Measurements from ENCODE around the gene GAMT. TPM values are rescaled to one million over a fixed set of nuclear protein-coding genes. Genes with fewer than 3 reads are reported as not detected.
A peak's percentile ranks its signal among the peaks of the same experiment; 100 is the strongest.

The GAMT gene
- total and polyA plus RNA-seq, 2 of the 13 experiments (the other 11 are each of a cell fraction or from before 2014, with no cell fraction given), result 115 to 124 TPM

GRCh38 chr19:1383312-1384084, 17.8 kb downstream of the GAMT start, which contains the start of gene NDUFS7 (continued):
- TF ChIP-seq E2F5 (CRISPR knock-in tag; conservative IDR thresholded peaks at IDR 0.05) (peak; percentile 52; the same call in 1 of the 2 replicates), MXD4 (CRISPR knock-in tag; IDR thresholded peaks at IDR 0.05) (0 out of 2 replicates have a peak, but pooled peaks have one; percentile 69), FLYWCH1 (CRISPR knock-in tag; IDR thresholded peaks at IDR 0.05) (no peak), ZNF788 (CRISPR knock-in tag; IDR thresholded peaks at IDR 0.05; ENCODE audit: borderline replicate concordance) (peak; percentile 98), SCMH1 (CRISPR knock-in tag; IDR thresholded peaks at IDR 0.05; ENCODE audit: borderline replicate concordance) (no peak), ZNF629 (CRISPR knock-in tag; conservative IDR thresholded peaks at IDR 0.05) (peak; percentile 75), ZNF10 (CRISPR knock-in tag; IDR thresholded peaks at IDR 0.05; ENCODE audit: borderline replicate concordance, low read depth) (peak; percentile 87; the same call in 1 of the 2 replicates), HMGXB4 (CRISPR knock-in tag; IDR thresholded peaks at IDR 0.05; ENCODE audit: borderline replicate concordance in 1 of 2, low read depth in 1 of 2) (peak; percentile 100), NR3C1 (CRISPR knock-in tag; IDR thresholded peaks at IDR 0.05) (0 out of 2 replicates have a peak, but pooled peaks have one; percentile 46), ZSCAN30 (CRISPR knock-in tag; IDR thresholded peaks at IDR 0.05) (peak; percentile 69; the same call in 1 of the 2 replicates), ZNF20 (CRISPR knock-in tag; IDR thresholded peaks at IDR 0.05) (no peak), KLF9 (CRISPR knock-in tag; IDR thresholded peaks at IDR 0.05; ENCODE audit: low read depth) (no peak), ZUFSP (CRISPR knock-in tag; IDR thresholded peaks at IDR 0.05; ENCODE audit: borderline replicate concordance) (peak; percentile 82), THAP11 (CRISPR knock-in tag; IDR thresholded peaks at IDR 0.05) (peak; percentile 96), ZNF574 (CRISPR knock-in tag; IDR thresholded peaks at IDR 0.05) (peak; percentile 95), ZNF781 (CRISPR knock-in tag; IDR thresholded peaks at IDR 0.05; ENCODE audit: borderline replicate concordance, not compliant biosample characterization) (peak; percentile 98), IKZF5 (CRISPR knock-in tag; IDR thresholded peaks at IDR 0.05) (peak; percentile 93)

Data from HepG2 (cell line).